Measurements from ENCODE around the gene IQGAP2. TPM values are rescaled to one million over a fixed set of nuclear protein-coding genes. Genes with fewer than 3 reads are reported as not detected.
A peak's percentile ranks its signal among the peaks of the same experiment; 100 is the strongest.

IQGAP2 gene
- total and polyA plus RNA-seq, 9 of the 15 experiments (the other 6 are each of a cell fraction or from before 2014, with no cell fraction given), result 8.7 to 23.2 (median 17.4) TPM

DNA sequence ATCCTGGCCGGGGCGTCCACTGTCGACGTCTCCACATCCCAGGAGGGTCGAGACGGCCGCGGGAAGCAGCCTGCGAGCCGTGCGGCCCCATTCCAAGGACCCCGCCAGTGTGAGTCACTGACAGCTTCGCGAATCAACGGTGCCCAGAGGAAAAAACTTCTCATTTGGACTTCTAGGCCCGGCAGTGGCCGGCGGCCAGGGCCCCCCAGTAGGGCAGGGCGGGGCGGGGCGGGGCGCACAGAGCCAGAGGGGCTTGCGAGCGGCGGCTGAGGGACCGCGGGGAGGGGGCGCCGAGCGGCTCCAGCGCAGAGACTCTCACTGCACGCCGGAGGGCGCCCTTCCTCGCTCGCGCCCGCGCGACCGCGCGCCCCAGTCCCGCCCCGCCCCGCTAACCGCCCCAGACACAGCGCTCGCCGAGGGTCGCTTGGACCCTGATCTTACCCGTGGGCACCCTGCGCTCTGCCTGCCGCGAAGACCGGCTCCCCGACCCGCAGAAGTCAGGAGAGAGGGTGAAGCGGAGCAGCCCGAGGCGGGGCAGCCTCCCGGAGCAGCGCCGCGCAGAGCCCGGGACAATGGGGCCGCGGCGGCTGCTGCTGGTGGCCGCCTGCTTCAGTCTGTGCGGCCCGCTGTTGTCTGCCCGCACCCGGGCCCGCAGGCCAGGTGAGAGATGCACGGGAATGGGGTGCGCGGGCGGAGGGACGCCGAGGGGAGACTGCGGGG lies 312.8 kb downstream of the IQGAP2 start, which contains the start of gene F2R (continued):
- TF ChIP-seq HLTF (IDR thresholded peaks at IDR 0.05) (0 out of 2 replicates have a peak, but pooled peaks have one; percentile 35), ZBTB1 (CRISPR knock-in tag; IDR thresholded peaks at IDR 0.05; ENCODE audit: borderline replicate concordance, low read depth) (peak; percentile 35; the same call in 1 of the 2 replicates), ZNF175 (CRISPR knock-in tag; IDR thresholded peaks at IDR 0.05; ENCODE audit: low read depth) (no peak), MCM5 (IDR thresholded peaks at IDR 0.05; ENCODE audit: low read depth) (no peak), MYBL2 (IDR thresholded peaks at IDR 0.05; ENCODE audit: low read depth) (no peak), MYBL2 (CRISPR knock-in tag; IDR thresholded peaks at IDR 0.05; ENCODE audit: borderline replicate concordance) (no peak), PCBP1 (IDR thresholded peaks at IDR 0.05; ENCODE audit: low read depth, low read length, poor library complexity, severe bottlenecking) (peak; percentile 41), CBX3 (IDR thresholded peaks at IDR 0.05; ENCODE audit: borderline replicate concordance in 1 of 2, low read length in 2 of 2) (0 out of 3 replicates have a peak, but pooled peaks of 1 of the 2 experiments have one; percentile 5), RBM14 (IDR thresholded peaks at IDR 0.05; ENCODE audit: borderline replicate concordance, insufficient read depth, low read depth, low read length) (no peak), CHD1 (IDR thresholded peaks at IDR 0.05; ENCODE audit: low read length) (no peak), NUFIP1 (IDR thresholded peaks at IDR 0.05; ENCODE audit: partially characterized antibody) (no peak), NONO (IDR thresholded peaks at IDR 0.05; ENCODE audit: low read depth in 2 of 2, low read length in 1 of 2) (0 out of 4 replicates have a peak, but pooled peaks of 1 of the 2 experiments have one; percentile 31), POLR2B (IDR thresholded peaks at IDR 0.05; ENCODE audit: low read depth, partially characterized antibody) (peak; percentile 58)
- TF ChIP-seq, protein P1, sequence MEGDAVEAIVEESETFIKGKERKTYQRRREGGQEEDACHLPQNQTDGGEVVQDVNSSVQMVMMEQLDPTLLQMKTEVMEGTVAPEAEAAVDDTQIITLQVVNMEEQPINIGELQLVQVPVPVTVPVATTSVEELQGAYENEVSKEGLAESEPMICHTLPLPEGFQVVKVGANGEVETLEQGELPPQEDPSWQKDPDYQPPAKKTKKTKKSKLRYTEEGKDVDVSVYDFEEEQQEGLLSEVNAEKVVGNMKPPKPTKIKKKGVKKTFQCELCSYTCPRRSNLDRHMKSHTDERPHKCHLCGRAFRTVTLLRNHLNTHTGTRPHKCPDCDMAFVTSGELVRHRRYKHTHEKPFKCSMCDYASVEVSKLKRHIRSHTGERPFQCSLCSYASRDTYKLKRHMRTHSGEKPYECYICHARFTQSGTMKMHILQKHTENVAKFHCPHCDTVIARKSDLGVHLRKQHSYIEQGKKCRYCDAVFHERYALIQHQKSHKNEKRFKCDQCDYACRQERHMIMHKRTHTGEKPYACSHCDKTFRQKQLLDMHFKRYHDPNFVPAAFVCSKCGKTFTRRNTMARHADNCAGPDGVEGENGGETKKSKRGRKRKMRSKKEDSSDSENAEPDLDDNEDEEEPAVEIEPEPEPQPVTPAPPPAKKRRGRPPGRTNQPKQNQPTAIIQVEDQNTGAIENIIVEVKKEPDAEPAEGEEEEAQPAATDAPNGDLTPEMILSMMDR (IDR thresholded peaks at IDR 0.05 in 2 of 3, conservative IDR thresholded peaks at IDR 0.05 in 1 of 3; ENCODE audit: insufficient read depth in 2 of 3, low read depth in 1 of 3, low read length in 3 of 3), result peak; percentile 34 to 76 (median 54); a peak in 5 of 6 replicates
